Kasumi-1 (cell line): ENCODE data around the gene TNIK.

ENCODE experiments used
- DNase-seq, 2 experiments: peaks; one replicate each; lab custom pipeline; 2025; lab: John Stamatoyannopoulos, UW

TNIK gene

GRCh38 chr3:171416666-171417065, 43.5 kb downstream of the TNIK start:
- no peak for DNase-seq

- no peak for DNase-seq
These were observed 44.1 kb downstream of the TNIK start for GRCh38 chr3:171416061-171416460.

DNA sequence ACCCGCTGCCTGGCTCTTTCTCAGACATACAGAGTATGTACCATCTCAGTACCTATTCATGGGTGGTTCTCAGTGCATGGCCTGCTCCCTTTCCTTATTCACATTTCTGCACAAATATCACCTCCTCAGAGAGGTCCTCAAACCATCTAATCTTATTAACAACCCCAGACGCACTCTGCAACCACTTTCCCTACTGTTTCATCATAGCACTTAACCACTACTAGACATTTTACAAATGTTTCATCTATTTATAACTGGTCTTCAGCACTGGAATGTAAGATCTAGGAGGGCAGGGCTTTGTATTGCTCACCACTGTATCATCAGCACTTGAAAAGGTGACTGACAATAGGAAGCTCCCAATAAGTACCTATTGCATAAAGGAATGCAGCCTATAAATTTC, 45.1 kb downstream of the TNIK start:
- no peak for DNase-seq

GRCh38 chr3:171412473-171412872, 47.7 kb downstream of the TNIK start:
- DNase-seq, result no peak

GRCh38 chr3:171412054-171412453, 48.2 kb downstream of the TNIK start:
- DNase-seq, result no peak

DNA sequence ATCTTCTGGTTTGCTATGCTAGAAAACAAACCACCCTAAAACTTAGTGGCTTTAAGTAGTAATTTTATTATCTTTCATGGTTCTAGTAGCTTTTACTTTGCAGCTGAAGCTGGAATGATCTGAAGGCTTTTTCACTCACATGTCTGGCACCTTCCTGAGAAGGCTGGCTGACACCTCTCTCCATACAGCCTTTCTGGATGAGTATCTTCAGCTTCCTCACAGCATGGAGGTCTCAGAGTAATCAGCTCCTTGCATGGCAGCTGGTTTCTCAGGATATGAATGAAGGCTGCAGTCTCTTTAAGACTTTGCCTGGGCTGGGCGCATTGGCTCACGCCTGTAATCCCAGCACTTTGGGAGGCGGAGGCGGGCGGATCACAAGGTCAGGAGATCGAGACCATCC, 50.0 kb downstream of the TNIK start:
- no peak for DNase-seq

- DNase-seq, result no peak
These were observed 52.4 kb downstream of the TNIK start for GRCh38 chr3:171407759-171408158.

GRCh38 chr3:171404376-171404967, 55.7 kb downstream of the TNIK start:
- DNase-seq, result no peak

GRCh38 chr3:171402281-171402680, 57.9 kb downstream of the TNIK start:
- no peak for DNase-seq

- DNase-seq, result no peak
These were observed 58.8 kb downstream of the TNIK start for GRCh38 chr3:171401432-171401831.

DNA sequence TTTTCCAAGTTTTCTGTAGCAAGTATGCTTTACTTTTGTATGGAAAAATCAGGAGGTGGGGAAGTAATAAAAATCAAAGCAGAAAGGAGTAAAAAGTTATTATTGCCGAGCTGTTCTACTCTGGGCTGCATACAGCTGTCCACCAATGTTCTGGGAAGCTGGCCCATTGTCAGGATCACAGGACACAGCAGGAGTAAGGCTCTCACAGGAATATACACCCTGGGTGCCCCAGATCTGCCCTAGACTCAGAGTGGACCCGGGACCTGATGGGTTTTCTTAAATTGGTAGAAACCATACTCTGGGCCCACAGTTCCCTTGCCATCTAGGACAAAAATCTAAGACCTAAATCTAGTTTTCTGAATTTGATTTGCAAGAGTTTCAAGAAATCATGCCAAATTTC, 60.4 kb downstream of the TNIK start:
- DNase-seq, result no peak

DNA sequence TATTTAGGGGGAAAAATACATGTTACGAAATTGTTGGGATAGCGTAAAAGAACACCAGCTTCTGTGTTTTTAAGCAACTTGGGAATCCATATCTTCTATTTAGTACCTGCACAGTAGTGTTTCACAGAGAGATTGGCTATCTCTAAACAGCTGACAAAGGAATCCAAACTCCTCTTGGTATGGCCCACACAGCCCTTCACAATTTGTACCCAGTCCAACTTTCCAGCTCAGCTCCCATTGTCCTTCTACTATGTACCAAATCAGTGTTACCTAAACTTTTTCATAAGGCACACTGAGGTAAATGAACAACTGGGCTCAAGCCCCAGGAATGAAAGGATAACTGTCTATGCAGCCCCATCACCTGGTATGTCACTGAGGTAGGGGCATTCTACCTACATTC, 61.9 kb downstream of the TNIK start:
- DNase-seq, result no peak

- DNase-seq, result no peak
These were observed 63.1 kb downstream of the TNIK start for GRCh38 chr3:171397089-171397488.

DNA sequence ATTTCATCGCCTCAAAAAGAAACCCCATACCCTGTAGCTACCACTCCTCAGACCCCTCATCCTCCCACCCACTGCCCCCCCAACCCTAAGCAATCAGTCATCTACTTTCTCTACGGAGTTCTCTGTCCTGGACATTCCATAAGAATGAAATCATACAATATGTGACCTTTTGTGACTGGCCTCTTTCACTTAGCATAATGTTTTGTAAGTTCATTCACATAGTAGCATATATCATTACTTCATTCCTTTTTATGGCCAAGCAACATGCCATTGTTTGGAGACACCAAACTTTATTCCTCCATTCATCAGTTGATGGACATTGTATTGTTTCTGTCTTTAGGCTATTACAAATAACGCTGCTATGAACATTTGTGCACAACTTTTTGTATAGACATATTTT, 64.2 kb downstream of the TNIK start:
- DNase-seq, result no peak

- no peak for DNase-seq
These were observed 67.0 kb downstream of the TNIK start for GRCh38 chr3:171393032-171393744.

GRCh38 chr3:171391432-171391831, 68.8 kb downstream of the TNIK start:
- DNase-seq, result no peak

- DNase-seq, result no peak
These were observed 69.9 kb downstream of the TNIK start for GRCh38 chr3:171390051-171390941.

DNA sequence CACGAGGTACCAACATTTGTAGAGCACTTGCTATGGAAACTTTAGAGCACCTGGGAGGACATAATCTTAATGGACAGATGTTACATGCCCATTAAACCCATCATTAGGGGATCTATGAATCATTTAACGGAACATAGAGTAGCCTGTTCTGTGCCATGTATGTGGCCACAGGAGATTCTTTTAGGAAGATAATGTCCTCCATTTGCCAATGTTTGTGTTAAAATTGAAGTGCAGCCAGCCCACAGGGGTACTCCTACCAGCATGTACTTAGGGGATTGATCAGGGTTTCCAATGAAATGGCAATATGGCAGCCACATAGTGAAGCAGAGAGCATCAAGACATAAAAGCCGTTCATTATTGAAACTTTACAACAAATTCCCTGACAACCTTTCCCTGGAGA, 70.7 kb downstream of the TNIK start:
- DNase-seq, result no peak

DNA sequence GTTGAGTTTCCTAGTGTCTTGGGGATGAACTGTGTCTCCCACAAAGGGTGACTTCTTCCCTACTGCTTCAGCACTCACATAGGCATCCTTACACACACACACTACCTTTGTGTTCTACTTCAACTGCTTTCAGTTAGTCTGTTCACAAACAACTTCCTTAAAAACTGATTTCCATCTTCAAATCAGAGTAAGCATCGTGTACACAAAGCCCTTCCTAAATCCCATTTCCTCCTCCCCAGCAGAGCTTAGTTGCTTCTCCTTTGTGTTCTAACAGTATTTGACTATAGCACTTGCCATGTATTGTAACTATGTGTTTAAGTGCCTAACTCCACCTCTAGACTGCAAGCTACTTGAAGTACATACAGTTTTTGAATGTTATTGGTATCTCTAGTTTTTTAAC, 71.7 kb downstream of the TNIK start:
- DNase-seq, result no peak

DNA sequence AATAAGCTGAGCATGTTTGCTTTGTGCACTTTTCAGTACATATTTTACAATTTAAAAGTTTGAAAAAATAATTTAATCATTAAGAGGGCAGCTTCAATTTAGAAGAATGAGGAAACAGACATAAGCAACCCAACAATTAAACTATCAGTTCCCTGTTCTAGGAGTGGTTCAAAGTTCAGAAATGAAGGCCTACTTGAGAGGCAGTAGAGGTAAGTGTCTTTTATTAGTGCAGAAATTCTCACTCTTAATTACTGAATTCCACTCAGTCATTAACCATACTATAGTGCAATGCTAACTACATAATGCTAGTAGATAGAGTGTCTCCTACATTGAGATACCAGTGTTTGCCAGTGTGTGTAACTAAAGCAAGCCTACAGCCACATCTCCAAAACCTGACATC, 73.1 kb downstream of the TNIK start:
- no peak for DNase-seq

DNA sequence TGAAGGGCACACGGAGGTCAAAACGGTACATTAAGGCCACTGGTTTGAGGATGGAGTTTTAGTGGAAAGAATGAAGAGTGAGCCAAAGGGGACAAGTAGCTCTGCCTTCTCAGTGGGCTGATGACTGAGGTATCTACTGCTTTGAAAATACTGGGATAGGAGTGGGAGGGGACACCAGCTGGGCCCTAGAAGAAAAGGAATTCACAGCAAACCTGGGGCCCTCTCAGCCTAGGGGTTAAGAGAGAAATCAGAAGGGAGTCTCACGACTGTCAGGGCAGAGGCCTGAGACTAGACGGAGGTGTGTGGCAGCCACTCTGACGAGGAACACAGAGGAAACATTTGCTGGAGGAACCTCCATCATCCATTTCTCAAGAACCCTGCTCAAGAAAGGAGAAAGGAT, 75.1 kb downstream of the TNIK start:
- no peak for DNase-seq

DNA sequence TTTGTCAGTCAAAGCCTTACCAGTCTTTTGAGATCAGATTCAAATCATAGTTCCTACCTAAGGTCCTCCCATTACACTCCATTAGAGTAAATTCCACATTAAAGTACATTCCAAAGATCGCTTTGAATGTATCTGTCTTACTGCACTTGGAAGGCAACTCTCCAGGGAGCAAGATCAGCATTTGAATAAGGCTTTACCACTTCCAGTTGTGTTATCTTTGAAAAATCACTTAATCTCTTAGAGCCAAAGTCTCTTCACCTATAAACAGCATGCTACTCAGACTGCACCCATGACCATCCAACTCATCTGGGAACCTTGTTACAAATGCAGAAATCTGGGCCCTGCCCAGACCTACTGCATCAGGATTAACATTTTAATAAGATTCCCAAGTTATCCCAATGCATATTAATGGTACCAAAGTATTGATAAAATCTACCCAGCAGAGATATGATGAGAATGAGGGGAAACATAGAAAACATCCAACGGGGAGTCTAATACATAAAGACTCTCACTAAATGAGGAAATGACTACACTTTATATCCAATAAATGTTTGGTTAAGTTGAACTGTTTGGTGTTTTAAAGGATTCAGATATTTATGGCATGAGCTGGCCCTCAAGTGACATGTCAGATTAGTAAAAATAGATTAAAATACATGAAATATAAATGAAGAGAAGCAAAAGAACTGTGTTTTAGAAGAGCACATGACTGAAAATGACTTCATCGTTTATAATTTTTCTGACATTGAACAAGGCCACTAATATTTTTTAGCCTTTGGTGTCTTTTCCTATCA, 75.9 kb downstream of the TNIK start:
- DNase-seq, result no peak
